GM10266 (cell line): ENCODE data around the gene SPACA6.

Experiments used
- DNase-seq: peaks from one replicate; pipeline ENCODE4 v3.0.0; 2012; ENCODE audit errors: extremely low spot score
- CTCF ChIP-seq: IDR thresholded peaks from 2 replicates; pipeline ENCODE4 v1.5.1; 2012; ENCODE audit warnings: mild to moderate bottlenecking, low read depth; ENCODE audit not compliant: control insufficient read depth, insufficient read depth; ENCODE audit errors: missing control alignments

The SPACA6 gene

DNA sequence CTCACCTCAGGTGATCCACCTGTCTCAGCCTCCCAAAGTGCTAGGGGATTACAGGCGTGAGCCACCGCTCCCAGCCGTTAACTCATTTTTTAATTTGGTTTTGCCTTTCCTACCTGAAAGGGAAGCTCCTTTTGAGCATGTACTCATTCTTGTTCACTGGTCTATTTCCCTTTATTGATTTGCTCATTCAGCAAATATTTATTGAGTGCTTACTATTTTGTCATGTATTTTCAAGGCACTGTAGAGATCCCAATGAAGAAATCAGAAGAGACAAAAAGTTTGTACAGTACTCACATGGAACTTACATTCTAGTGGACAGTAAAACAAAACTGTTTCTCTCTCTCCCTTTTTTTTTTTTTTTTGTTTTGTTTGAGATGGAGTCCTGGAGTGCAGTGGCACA, 13.8 kb downstream of the SPACA6 start:
- no peak for TF ChIP-seq CTCF

DNA sequence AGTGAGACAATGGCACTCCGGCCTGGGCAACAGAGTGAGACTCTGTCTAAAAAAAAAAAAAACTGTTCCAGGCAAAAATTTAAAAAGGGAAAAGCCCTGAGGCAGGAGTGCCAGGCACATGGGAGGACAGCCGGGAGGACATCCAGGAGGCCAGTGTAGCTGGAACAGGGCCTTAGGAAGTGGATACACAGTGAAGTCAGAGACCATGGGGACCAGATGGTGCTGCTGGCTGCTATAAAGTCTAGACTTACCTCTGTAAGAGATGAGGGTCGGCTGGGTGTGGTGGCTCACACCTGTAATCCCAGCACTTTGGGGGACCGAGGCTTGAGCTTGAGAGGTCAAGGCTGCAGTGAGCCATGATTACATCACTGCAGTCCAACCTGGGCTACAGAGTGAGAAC, 15.7 kb downstream of the SPACA6 start:
- no peak for DNase-seq
- TF ChIP-seq CTCF, result no peak

More for the DNA sequence above, 13.8 kb downstream of the SPACA6 start:
- no peak for DNase-seq

DNA sequence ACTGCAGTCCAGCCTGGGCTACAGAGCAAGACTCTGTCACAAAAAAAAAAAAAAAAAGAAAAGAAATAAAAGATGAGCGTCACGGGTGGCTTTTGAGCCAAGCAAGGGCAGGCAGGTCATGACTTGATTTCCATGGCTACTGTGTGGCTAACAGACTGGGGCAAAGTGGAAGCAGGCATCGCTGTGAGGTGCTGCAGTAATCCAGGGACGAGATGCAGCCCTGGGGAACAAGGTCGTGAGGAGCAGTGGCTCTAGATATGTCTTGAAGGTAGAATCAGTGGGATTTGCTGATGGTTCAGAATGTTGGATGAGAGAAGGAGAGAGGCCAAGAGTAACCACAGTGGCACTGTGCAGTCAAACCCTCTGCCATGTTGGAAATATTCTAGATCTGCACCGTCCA, 16.4 kb downstream of the SPACA6 start:
- no peak for DNase-seq
- TF ChIP-seq CTCF, result no peak

- TF ChIP-seq CTCF, result no peak
- DNase-seq, result no peak
These were observed 17.0 kb downstream of the SPACA6 start for GRCh38 chr19:51710163-51710562.

GRCh38 chr19:51711702-51712101, 18.6 kb downstream of the SPACA6 start:
- no peak for DNase-seq
- TF ChIP-seq CTCF, result no peak

DNA sequence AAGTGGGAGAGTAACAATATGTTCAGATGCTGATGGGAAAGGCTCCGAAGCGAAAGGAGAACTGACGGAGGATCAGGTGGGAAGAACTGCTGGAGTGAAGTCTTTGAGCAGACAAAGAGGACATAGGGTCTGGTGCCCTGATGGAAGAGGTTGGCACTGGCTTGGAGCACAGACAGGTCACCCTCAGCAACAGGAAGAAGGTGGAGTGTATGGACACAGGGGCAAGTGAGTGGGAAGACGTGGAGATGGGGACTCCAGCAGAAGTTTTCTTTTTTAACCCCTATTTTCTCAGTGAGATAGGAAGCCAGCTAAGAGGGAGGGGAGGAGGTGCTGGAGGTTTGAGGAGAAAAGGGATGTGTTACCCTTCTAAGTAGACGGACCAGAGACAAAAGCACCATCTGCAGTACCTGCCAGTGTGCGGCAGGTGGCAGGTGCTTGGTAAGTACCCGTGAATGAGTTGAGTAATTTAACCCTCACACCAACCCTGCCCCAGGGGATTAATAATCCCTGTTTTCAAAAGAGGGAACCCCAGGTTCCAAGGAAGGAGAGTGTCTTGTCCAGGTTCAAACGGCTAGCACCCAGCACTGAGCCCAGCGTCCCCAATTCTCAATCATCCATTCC, 19.4 kb downstream of the SPACA6 start:
- TF ChIP-seq CTCF, result peak; percentile 25
- DNase-seq, result peak; percentile 61

DNA sequence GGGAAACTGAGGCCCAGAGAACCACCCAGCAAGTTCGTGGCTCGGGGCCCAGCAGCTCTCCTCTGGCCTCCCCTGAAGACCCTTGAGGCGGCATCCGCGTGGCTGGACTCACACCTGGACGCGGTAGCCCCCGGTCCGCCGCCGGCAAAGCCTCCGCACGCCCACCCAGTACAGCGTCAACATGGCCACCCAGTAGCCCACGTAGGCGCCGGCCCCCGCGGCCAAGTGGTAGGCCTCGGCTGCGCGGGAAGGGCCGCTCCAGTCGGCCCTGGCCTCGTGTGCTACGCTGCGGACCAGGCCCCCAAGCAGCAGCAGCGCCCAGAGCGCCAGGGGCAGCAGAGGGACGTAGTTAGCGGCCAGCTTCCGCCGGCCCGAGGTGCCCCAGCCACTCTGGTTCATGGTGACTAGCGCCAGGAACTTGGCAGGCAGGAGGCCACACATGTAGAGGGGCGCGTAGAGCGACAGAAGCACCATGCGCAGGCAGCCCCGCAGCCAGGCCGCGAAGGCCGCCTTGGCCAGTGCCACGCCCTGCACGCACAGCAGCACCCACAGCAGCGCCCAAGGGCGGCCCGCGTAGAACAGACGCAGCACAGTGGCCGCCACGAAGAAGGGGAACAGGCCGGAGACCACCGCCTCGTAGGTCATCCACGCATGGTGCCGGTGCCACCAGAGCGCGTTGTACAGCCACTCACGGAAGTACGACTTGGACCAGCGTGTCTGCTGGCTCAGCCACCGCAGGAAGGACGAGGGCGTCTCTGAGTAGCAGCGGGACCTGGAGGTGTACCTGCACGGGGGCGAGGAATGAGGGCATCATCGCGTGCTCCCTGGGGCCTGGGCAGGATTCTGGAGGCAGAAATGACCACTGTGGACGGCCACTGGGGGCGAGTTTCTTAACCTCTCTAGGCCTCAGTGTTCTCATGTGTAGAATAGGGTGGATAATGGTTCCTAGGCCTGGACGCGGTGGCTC, 20.5 kb downstream of the SPACA6 start:
- TF ChIP-seq CTCF, result no peak
- no peak for DNase-seq
